Activated effector memory CD4-positive, alpha-beta T cell treated with Interleukin-2 at 50 U/mL for 16 hours (primary cell): Measurements from ENCODE around the gene NPHS1.
"Not testable (repeated sequence)": the region's sequence is repeated elsewhere in the genome, so short reads cannot be mapped to it uniquely, and the experiment has no call there.

Source experiments
- DNase-seq: peaks from one replicate; pipeline ENCODE4 v3.0.0-alpha.2; 2020

Gene NPHS1

GRCh38 chr19:35811317-35812219 is 40.7 kb downstream of the NPHS1 start:
- no peak for DNase-seq

- no peak for DNase-seq
Measured at GRCh38 chr19:35807633-35808032, 44.7 kb downstream of the NPHS1 start.

GRCh38 chr19:35806597-35806996 is 45.7 kb downstream of the NPHS1 start:
- no peak for DNase-seq

- no peak for DNase-seq
Measured at GRCh38 chr19:35805526-35806102, 46.7 kb downstream of the NPHS1 start.

- DNase-seq: no peak
Measured at GRCh38 chr19:35801828-35802227, 50.5 kb downstream of the NPHS1 start.

- DNase-seq: no peak
Measured at GRCh38 chr19:35797663-35798062, 54.6 kb downstream of the NPHS1 start.

- no peak for DNase-seq
Measured at GRCh38 chr19:35796645-35797542, 55.4 kb downstream of the NPHS1 start.

GRCh38 chr19:35795564-35795963 is 56.7 kb downstream of the NPHS1 start:
- DNase-seq: not testable (repeated sequence)

- no peak for DNase-seq
Measured at GRCh38 chr19:35793381-35794165, 58.7 kb downstream of the NPHS1 start.

- no peak for DNase-seq
Measured at GRCh38 chr19:35792888-35793287, 59.4 kb downstream of the NPHS1 start.

- DNase-seq: no peak
Measured at GRCh38 chr19:35792312-35792711, 60.0 kb downstream of the NPHS1 start.

GRCh38 chr19:35791814-35792279 is 60.5 kb downstream of the NPHS1 start:
- no peak for DNase-seq

GRCh38 chr19:35790981-35791813 is 61.1 kb downstream of the NPHS1 start:
- DNase-seq: no peak

- DNase-seq: no peak
Measured at GRCh38 chr19:35789978-35790944, 62.0 kb downstream of the NPHS1 start.

GRCh38 chr19:35789195-35789977 is 62.9 kb downstream of the NPHS1 start:
- no peak for DNase-seq

- no peak for DNase-seq
Measured at GRCh38 chr19:35788205-35788960, 63.9 kb downstream of the NPHS1 start.

GRCh38 chr19:35787227-35787799 is 65.0 kb downstream of the NPHS1 start:
- DNase-seq: no peak
